GM21786 (cell line): ENCODE data around the gene COX6B1.
"Not testable (repeated sequence)": the region's sequence is repeated elsewhere in the genome, so short reads cannot be mapped to it uniquely, and the experiment has no call there.

Source experiments
- ATAC-seq: cut with Tn5 transposase; IDR thresholded peaks from one replicate; pipeline ENCODE4 v1.9.1; 2021; ENCODE audit not compliant: unreplicated experiment

The COX6B1 gene, protein sequence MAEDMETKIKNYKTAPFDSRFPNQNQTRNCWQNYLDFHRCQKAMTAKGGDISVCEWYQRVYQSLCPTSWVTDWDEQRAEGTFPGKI

DNA sequence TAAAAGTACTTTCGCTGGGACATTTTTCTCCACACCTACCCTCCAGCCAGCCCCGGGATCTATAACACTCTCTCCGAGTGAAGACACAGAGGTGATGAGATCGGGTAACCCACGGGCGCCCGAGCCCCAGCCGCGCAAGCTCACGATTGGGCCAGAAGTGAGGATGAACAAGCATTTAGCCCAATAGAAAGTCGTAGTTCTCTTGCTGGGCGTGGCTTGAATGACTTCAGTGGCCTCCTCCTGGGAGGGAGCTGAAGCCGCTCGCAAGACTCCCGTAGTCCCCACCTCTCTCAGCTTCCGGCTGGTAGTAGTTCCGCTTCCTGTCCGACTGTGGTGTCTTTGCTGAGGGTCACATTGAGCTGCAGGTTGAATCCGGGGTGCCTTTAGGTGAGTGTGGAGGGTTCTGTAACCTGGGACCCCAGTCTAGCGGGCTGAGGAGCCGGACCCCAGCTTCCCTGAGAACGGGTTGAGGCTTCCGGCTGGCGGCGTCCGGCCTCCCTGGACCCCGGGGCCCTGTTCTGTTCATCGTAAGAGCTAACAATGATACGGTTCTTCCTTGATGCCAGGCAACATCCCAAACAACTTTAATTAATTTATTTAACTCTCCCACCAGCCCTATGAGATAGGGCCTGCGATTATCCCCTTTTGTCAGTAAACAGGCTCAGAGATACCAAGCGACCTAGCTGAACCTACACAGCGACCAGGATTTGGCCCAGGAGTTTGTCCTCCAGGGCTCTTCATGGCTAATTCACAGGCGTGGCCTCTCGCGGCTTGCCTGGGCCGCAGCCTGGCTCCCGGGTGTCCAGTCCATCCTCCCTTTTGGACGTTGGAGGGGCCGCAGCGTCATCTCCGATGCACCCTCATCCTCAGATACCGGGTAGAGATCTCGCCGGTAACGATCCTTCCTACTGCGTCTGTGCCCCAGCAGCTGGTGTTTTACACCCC lies at the start of gene COX6B1:
COX6B1 (plus strand) TSS at position 307 of the 945 bp plus-strand sequence. CDS start 2,921 bp downstream, outside the sequence.
- peak; percentile 49 for ATAC-seq

DNA sequence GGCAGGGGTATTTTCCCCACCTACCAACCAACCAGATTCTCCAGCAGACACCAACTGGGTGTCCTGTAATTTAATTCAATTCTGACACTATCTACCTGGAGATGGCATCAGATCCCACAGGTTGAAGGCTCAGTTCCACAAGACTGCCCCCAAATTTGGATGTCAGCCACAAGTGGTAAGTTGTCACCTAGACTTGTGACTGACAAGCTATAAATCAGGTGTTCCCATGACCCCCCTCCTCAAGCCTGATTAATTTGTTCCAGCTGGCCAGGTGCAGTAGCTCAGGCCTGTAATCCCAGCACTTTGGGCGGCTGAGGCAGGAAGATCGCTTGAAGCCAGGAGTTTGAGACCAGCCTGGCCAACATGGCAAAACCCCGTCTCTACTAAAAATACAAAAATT lies 46.2 kb upstream of the COX6B1 start:
- ATAC-seq = no peak

DNA sequence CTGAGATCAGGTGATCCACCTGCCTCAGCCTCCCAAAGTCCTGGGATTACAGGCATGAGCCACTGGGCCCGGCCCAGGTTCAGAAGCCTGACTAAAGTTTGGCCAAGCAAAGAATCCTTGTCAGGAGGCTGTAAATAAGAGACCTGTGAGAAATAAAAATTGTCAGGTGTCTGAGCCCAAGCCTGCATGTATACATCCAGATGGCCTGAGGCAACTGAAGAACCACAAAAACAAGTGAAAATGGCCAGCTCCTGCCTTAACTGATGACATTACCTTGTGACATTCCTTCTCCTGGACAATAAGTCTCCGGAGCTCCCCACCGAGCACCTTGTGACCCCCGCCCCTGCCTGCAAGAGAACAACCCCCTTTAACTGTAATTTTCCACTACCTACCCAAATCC lies 43.7 kb upstream of the COX6B1 start:
- ATAC-seq = not testable (repeated sequence)

DNA sequence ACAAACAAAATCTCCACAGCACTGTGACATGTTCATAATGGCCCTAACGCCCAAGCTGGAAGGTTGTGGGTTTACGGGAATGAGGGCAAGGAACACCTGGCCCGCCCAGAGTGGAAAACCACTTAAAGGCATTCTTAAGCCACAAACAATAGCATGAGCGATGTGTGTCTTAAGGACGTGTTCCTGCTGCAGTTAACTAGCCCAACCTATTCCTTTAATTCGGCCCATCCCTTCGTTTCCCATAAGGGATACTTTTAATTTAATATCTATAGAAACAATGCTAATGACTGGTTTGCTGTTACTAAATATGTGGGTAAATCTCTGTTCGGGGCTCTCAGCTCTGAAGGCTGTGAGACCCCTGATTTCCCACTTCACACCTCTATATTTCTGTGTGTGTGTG lies 41.0 kb upstream of the COX6B1 start:
- ATAC-seq = not testable (repeated sequence)

DNA sequence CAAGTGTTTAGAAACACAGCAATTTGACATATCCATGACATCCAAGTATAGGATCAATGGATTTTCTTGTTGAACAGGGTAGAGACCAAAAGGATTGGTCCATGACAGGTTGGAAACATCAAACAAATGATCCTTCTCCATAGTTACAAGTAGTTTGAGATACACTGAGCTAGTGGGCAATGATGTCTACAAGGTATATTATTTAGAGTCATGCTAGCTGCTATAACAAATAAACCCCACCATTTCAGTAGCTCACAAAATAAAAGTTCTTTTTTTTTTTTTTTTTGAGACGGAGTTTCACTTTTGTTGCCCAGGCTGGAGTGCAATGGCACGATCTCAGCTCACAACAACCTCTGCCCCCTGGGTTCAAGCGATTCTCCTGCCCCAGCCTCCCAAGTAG lies 40.5 kb upstream of the COX6B1 start:
- no peak for ATAC-seq

DNA sequence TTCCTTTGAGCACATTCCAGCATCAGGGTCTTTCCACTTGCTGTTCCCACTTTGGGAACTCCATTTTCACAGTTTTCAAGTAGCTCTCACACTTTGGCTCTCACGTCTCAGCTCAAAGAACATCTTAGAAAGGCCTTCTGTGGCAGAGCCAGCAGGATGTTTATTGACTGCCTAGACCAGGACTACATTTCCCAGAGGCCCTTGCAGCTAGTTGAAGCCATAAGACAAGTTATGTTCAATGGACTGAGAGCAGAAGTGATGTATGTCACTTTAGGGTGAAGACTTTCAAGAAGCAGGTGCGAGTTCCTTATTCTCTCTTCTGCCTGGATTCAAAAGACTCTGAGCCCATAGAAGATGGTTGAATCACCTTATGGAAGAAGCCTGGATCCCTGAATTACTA lies 39.9 kb upstream of the COX6B1 start:
- no peak for ATAC-seq

DNA sequence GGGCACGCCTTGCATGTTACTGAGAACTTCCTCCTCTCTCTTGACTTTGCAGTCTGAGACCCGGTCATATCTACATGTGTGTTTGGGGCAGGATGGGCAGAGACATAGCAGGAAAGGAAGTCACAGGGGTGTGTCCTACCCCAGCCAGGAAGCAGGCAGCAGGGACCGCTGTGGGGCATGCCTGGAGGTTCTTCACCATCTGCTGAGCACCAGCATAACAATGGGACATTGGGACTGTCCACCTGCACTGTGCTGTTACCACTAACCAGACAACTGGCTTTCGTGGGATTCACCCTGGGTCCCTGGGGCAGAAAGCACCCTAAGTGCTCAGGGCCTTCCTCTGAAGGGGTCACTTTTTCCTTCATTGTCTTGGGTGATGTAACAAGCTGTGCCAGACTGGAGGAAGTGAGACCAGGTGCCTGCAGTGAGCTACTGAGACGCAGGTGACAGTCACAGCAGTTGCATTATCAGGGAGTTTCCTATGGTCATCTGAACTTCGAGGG lies 38.2 kb upstream of the COX6B1 start:
- no peak for ATAC-seq

DNA sequence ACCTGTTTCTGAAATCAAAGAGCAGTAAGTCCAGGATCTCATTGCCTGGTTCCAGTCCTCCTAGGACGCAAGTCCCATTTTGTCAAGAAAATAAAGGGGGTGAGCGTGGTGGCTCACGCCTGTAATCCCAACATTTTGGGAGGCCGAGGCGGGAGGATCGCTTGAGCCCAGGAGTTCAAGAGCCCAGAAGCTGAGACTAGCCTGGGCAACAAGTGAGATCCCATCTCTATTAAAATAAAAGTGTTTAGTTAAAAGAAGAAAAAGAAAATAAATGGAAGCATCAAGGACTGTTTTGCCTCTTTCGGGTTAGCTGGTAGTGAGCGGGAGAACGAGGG lies 35.9 kb upstream of the COX6B1 start:
- ATAC-seq = no peak

DNA sequence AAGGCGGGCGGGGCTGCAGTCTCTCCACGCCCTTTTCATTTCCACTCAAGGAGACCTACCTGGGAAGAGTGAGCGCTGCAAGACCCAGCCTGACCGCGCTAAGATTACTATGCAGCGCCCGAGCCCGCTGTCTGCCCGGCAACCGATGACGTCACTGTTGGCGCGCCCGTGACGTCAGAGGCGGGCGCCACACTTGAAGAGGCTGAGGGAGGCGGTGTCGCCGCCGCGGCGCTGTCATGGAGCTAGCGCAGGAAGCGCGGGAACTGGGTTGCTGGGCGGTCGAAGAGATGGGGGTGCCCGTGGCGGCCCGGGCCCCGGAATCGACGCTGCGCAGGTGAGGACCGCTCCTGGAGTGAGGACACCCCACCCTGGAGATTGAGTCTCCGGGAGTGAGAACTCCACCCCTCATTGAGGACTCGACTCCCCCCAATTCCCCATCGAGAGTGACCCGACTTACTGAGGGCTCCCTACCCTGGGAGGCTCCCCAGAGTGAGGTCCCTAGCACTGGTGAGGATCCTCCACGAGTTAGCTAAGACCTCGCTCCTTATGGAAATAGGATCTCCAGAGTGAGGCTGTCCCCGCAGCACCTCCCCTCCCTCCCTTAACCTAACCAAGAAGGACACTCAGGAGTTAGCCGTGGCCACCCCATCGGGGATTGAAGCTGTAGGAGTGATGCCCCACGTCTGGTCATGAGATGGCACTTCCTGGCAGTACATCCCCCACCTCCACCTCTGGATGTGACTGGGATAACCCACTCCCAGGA lies 35.4 kb upstream of the COX6B1 start, which contains the start of gene HAUS5:
HAUS5 (plus strand) TSS at position 177 of the 763 bp plus-strand sequence; CDS start at position 237, 60 bp downstream.
- ATAC-seq = peak; percentile 67

DNA sequence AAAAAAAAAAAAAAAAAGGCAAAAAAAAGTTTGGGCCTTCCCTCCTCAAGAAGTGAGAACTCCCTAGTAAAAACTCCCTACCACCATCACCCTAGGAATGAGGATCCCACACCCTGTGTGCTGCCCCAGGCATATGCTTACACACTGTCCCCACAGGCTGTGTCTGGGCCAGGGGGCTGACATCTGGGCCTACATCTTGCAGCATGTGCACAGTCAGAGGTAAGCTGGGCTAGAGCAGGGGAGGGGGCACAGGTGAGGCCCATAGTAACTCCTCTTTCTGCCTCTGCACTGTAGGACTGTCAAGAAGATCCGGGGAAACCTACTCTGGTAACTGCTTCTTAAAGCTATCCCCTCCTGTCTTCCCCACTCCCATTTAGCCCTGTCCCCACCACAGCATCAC lies 34.5 kb upstream of the COX6B1 start:
- ATAC-seq = no peak

DNA sequence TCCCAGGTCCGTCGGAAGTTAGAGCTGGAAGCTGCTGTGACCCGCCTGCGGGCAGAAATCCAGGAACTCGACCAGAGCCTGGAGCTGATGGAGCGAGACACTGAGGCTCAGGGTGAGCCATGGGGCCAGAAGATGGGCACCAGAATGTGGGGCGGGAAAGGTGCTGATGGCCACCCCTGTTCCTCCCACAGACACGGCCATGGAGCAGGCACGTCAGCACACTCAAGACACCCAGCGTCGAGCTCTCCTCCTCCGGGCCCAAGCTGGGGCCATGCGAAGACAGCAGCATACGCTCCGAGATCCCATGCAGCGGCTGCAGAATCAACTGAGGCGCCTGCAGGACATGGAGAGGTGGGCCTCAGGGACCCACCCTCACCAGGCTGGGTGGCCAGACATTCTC lies 33.1 kb upstream of the COX6B1 start:
- no peak for ATAC-seq

DNA sequence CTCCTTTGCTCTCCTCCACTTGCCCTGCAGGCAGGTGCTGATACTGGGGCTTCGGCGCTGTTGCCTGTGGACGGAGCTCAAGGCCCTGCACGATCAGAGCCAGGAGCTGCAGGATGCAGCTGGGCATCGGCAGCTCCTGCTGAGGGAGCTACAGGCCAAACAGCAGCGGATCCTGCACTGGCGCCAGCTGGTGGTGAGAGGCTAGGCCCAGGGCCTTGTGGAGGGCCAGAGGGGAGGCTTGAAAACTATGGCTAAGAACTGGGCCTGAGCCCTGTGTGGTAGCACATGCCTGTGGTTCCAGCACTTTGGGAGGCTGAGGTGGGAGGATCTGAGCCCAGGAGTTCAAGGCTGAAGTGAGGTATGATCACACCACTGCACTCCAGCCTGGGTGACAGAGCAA lies 29.3 kb upstream of the COX6B1 start:
- ATAC-seq = no peak

DNA sequence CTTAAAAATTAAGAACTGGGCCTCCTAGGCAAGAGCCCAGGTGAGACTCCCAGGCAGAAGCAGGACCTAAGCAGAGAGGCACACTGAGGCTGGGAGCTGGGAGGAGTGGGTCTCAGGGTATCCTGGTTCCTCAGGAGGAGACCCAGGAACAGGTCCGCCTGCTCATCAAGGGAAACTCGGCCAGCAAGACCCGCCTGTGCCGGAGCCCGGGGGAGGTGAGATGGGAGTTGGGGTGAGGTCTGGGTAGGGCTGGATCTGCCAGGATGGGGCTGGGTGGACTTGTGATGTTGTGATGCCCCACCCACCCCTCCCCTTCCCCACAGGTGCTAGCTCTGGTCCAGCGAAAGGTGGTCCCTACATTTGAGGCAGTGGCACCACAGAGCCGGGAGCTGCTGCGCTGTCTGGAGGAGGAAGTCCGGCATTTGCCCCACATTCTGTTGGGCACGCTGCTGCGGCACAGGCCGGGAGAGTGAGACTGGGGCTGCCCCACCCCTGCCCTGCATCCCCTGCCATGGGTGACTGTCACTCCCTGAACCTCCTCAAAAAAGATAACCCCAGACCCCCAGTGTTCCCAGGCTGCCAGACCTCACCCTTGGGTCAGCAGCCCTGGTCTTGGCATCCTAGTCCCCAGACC lies 28.7 kb upstream of the COX6B1 start:
- no peak for ATAC-seq

DNA sequence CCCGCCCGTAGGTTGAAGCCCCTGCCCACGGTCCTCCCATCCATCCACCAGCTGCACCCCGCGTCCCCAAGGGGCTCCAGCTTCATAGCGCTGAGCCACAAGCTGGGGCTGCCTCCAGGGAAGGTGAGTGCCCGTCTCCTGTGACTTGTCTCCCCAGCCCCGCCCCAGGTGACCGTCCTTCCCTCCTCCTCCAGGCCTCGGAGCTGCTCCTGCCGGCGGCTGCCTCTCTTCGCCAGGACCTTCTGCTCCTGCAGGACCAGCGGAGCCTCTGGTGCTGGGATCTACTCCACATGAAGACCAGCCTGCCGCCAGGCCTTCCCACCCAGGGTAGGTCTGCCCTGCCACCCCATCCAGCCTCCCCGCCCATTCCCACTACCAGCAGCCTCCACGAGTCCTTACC lies 28.1 kb upstream of the COX6B1 start:
- ATAC-seq = no peak

DNA sequence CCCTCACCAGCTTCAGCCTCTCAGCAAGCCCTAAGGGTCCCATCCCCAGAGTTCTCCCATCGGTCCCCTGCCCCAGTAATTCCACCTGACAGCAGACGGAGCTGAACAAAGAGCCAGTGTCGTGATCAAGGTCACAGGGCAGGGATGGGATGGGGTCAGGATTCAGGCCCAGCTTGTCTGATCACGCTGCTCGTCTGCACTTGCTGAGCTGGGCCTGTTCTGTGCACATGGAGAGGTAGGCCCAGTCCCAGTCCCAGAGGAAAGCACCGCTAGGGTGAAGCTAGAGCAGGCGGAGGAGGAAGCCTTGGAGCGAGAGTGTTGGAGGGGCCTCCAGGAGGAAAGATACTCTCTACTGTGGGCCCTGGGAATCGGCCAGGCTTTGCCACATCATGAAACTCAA lies 26.4 kb upstream of the COX6B1 start:
- no peak for ATAC-seq

DNA sequence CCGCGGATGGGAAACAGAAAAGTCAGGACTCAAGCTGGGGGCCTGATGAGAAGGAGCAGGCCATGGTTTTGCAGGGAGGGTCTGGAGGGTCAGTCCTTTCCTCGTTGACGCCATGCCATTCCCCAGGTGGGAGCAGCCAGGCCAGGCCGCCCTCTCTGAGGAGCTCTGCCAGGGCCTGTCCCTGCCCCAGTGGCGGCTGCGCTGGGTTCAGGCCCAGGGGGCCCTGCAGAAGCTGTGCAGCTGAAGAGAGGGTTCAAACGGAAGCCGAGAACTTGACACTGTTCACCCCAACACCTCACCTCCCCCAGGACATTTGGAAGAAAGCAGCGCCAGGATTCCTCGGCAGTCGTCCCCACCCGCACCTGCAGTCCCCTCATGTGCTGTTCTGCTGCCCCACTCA lies 25.4 kb upstream of the COX6B1 start:
- no peak for ATAC-seq

DNA sequence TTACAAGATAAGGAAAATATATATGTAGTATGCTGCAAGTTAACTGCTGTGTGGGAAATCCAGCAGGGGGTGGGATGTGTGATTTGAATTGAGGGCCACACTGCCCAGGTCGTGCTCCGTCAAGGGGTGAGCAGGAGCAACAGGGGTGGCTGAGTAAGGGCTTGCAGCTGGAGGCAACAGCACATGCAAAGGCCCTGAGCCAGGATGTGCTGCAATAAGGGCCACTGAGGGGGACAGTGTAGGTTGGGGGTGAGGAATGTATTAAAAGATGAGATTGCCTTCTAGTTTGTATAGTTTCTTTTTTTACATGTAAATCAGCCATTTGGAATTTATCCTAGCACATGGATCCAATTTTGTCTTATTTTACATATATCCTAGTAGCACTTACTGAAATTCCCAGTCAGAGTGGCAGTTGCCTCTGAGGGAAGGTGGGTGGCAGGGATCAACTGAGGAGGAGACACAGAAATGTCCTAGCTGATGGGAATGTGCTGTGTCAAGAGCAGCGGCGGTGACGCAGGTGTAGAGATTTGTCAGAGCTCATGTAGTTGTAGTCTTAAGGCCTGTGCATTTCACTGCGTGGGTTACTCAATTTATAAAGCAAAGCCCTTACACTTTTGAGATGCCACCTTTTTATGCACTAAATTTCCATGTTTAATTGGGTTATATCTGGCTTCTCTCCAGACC lies 24.7 kb upstream of the COX6B1 start:
- ATAC-seq = no peak

DNA sequence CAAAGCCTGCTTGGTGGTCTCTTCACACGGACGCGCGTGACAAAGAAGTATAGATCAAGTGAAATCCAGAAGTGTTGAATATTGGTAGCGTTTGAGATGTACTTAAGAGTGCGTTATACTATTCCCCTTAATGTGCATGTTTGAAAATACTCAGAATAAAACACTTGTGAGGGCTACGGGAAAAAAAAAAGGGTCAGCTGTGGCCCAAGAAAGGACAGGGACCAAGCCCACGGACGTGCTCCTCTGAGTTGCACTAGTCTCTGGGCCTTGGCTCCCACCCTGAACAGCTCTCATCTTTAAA lies 19.9 kb upstream of the COX6B1 start:
- ATAC-seq = peak; percentile 16

DNA sequence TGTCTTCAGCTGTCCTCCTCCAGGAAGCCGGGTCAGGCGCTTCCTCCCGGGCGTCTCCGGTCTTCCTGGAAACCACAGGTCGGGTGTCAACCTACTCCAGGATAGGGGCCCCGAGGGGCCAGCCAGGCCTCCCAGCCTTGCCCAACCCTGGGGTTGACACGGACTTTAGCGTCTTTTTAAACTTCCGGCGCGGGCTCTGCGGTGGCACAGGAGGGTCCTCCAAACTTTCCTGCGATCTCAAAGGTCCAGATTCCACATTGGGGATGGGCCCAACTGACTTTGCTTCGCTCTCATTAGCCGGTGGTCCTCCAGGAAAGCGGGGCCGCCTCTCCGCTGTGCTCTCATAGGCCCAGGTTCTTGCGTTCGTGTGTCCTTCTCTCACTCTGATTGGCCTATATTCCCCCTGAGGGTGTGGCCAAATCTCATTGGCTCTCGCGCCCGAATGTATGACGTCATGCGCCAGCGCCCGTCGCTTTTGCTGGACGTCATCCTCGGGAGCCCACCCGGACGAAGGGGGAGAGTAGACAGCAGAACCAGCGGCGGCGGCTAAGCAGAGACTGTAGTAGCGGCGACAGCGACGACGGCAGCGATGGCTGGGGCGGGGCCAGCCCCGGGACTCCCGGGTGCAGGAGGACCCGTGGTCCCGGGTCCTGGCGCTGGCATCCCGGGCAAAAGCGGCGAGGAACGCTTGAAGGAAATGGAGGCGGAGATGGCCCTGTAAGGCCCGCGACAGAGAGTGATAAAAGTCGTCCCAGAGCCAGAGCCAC lies 19.4 kb upstream of the COX6B1 start, which contains the start of gene RBM42:
RBM42 (plus strand) TSS at position 472 of the 767 bp plus-strand sequence; CDS start at position 590, 118 bp downstream.
- peak; percentile 94 for ATAC-seq

DNA sequence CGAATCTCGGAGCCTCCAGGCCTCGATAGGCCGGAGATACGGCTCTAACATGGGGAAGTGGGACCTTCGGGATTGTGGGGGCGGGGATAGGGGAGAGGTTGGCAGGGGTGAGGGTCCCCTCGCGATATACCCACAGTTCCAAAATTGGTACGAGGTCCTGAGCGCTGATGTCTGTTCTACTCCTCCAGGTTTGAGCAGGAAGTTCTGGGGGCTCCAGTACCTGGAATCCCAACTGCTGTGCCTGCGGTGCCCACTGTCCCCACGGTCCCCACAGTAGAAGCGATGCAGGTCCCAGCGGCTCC lies 18.8 kb upstream of the COX6B1 start:
- ATAC-seq = no peak
